Measurements from ENCODE around the gene TMEM127. TPM values are rescaled to one million over a fixed set of nuclear protein-coding genes. Genes with fewer than 3 reads are reported as not detected.
"Not testable (repeated sequence)": the region's sequence is repeated elsewhere in the genome, so short reads cannot be mapped to it uniquely, and the experiment has no call there.

Gene TMEM127, protein sequence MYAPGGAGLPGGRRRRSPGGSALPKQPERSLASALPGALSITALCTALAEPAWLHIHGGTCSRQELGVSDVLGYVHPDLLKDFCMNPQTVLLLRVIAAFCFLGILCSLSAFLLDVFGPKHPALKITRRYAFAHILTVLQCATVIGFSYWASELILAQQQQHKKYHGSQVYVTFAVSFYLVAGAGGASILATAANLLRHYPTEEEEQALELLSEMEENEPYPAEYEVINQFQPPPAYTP
- polyA plus RNA-seq (2012; ENCODE audit: insufficient read depth, insufficient read length) = 12.6 TPM

DNA sequence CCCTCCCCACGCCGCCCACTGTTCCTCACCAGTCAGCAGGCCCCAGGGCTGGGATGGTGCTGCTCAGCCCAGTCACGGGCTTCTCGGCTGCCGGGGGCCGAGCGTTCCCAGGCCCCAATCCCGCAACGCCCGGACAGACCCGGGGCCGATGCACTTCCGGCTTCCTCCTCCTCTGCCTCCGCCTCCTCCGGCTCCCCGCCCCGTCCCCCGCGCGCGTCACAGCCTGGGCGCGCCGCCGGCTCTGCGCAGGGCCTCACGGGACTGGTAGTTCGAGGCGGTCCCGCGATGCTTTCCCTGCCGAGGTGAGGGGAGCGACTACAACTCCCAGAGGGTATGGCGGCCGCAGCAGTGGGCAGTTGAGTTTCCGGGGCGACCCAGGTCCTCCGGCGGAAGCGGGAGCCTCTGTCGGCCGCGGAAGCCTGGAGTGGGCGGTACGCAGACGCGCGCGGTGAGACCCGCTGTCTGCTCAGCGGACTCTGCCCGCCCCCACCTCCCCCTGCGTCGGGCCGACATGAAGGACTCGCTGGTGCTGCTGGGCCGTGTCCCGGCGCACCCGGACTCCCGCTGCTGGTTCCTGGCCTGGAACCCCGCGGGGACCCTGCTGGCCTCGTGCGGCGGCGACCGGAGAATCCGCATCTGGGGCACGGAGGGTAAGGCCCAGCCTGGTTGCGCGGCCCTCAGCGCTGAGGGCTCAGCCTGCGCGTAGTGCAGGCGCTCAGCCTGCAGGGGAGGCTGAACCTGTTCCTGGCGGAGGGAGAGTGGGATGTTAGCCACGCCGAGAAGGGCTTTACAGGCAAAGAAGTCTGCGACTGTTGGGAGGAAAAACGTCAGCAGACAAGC lies at the start of gene TMEM127, which contains the start of gene CIAO1:
TMEM127 (minus strand) TSS at position 158 of the 840 bp plus-strand sequence. CDS start 616 bp downstream, outside the sequence.
CIAO1 (plus strand) TSS at position 386 of the 840 bp plus-strand sequence; CDS start at position 512, 126 bp downstream.
- H3K4me3 ChIP-seq (ENCODE audit: low read length) = peak within 1 kb of the TSS; percentile 99
- DNase-seq (ENCODE audit: low read depth, low spot score) = peak; percentile 93

DNA sequence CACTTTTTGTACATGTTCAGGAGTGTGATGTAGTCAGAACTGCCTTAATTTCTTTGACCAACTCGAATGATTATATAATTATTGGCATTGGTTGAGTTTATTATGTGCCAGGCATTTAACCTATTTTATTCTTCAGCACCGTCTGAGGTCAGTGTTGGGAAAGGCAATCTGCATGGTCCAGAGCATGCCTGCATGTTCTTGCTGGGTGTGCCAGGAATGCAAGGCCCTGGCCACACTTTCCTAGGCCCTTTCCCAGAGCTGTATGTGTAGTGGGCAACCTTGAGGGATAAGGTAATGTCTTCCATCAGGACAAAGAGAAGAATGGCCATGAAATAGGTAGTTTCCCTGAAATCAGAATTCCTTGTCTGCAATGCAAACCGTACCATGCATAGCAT lies 49.2 kb upstream of the TMEM127 start:
- H3K4me3 ChIP-seq (ENCODE audit: low read length) = no peak overlapping the region
- DNase-seq (ENCODE audit: low read depth, low spot score) = no peak

DNA sequence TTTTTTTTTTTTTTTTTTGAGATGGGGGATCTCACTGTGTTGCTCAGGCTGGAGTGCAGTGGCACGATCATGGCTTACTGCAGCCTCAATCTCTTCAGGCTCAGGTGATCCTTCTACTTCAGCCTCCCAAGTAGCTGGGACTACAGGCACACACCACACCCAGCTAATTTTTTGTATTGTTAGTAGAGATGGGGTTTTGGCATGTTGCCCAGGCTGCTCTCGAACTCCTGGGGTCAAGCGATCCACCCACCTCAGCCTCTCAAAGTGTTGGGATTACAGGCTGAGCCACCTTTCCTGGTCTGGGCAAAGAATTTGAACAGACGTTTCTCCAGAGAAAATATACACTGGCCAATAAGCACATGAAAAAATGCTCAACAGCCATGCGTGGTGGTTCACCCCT lies 42.5 kb upstream of the TMEM127 start:
- no peak for DNase-seq (ENCODE audit: low read depth, low spot score)
- no peak overlapping the region for H3K4me3 ChIP-seq (ENCODE audit: low read length)

DNA sequence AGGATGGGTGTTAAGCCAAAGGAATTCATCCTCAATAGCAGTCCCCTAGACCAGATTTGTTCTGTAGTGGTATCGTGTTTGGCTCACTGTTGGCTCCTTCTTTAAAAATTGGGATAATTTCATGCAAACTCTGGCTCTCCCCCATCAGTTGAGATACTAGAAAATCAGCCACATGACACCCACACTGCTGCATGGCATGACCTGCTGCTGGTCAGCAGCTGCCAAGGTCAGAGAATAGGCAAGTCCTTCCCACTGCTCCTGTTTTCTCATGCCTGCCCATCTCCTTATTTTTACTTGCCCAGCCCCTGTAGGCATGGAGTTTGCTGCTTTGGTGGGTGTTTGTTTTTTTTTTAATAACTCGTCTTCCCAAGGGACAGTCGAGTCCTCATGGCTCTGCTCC lies 40.6 kb upstream of the TMEM127 start:
- DNase-seq (ENCODE audit: low read depth, low spot score) = no peak
- peak overlapping the region; percentile 99 for H3K4me3 ChIP-seq (ENCODE audit: low read length)

DNA sequence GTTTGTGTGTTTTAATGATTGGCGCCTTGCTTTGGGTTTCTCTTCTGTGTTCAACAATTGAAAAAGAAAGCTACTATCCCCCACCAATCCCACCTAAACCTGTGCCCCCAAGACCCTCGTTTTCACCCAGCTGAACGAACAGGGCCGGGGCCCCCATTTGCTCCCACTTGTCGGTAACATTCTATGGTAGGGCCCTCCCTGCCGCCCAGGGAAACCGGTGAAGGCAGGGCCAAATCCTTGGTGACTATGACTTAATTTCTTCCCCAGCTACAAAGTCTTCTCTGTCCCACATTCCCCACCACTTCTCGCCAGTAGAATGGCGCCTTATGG lies 40.1 kb upstream of the TMEM127 start:
- peak overlapping the region; percentile 99 for H3K4me3 ChIP-seq (ENCODE audit: low read length)
- DNase-seq (ENCODE audit: low read depth, low spot score) = no peak

DNA sequence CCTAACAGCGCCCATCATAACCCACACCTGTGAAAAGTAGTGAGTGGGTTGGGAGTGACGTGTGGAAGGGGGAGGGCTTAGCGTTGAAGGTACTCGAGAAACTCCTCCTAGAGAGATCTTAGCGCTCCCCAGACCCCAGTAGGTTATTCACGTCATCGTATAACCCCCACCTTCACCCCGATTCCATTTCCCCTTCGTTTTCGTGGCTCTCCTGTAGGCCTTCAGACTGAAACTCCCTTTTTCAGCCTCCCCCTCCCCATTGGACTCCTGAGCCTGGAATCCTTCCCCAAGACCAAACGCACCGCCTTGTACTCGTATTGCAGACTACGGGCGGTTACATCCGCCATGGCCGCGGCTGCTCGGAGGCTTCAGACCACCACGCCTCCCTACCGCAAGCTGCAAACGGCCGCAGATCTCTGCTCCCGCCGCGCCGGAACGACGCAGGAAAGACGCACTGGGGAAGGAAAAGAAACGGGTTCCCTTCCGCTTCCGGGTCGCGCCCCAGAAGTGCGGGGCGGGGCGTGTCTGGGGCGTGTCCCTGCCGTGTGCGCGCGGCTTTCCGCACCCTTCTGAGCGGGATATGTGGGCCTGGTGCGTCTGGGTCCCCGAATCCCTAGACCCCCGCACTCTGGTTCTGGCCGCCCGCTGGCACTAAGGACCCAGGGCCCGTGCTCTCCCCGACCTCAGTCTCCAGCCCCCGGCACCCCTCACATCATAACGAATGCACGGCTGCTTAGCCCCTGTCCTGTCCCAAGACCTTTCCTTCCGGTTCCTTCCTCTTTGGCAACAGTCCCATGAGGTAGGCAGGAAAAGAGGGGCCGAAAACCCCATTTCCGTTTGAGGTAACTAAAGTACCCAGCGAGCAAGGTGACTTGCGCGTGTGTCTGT lies 39.5 kb upstream of the TMEM127 start, which contains the start of gene SNRNP200:
SNRNP200 (minus strand) TSS at position 456 of the 888 bp plus-strand sequence; CDS start at position 347, 109 bp downstream.
- peak; percentile 89 for DNase-seq (ENCODE audit: low read depth, low spot score)
- H3K4me3 ChIP-seq (ENCODE audit: low read length) = peak within 1 kb of the TSS; percentile 99

DNA sequence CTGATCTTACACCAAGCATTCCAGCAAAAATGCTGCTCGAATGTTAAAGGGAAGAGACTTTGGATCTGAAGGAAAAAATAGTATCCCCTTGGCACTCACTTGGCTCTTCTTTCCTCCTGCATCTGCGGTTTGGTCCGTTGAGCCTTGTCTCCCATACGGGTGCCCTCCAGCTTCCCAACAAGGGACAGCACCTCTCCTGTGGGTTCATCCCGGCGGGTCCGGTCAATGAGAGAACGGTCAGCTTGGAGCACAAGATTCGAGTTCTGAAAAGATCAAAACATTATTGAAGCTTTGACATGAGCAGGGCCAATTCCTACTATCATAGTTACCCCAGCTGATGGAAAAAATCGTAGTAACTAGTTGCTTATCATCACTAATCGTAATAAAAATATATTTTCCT lies 38.8 kb upstream of the TMEM127 start:
- peak overlapping the region; percentile 99 for H3K4me3 ChIP-seq (ENCODE audit: low read length)
- DNase-seq (ENCODE audit: low read depth, low spot score) = no peak

DNA sequence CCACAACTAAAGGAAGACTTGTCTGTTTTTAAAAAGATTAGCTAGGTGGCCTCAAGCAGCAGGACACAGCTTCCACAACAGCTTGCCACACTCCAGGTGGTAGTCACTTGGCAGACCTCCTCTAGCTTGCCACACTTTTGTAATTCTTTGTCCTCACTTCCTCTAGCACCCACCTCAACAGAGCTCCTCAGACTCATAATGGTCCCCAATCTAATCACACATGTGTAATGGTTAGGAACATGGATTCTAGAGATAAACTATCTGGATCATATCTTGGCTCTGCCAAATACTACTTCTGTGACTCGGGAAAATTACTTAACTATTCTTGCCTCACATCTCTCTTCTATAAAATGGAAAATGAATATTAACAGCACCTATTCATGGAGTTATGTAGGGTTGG lies 36.1 kb upstream of the TMEM127 start:
- DNase-seq (ENCODE audit: low read depth, low spot score) = no peak
- H3K4me3 ChIP-seq (ENCODE audit: low read length) = no peak overlapping the region

DNA sequence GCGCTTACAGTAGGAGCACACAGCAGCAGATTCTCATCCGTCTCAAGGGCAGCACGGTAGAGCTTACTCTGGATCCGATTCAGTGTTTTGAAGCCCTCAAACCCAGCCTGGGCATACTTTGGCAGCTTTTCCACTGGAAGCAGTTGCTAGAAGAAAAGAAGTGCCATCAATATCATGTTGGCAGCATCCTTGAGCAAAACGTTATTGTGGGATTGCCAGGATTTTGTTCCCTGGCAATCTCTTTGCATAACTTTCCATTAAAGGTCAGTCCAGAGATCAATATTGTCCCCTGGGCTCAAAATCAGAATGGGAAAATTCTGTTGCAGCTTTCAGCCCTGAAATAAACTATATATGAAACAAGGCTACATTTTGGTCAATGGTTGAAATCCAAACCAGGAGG lies 31.1 kb upstream of the TMEM127 start:
- H3K4me3 ChIP-seq (ENCODE audit: low read length) = no peak overlapping the region
- DNase-seq (ENCODE audit: low read depth, low spot score) = no peak

DNA sequence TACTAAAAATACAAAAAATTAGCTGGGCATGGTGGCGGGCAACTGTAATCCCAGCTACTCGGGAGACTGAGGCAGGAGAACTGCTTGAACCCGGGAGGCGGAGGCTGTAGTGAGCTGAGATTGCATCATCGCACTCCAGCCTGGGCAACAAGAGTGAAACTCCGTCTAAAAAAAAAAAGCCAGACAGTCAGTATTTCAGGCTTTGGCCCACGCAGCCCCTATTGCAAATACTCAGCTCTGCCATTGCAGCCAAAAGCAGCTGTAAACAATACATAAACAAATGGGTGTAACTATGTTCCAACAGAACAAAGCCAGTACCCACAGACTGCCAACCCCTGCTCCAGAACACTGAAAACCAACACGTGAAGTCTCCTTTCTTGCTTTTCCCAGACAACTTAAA lies 28.5 kb upstream of the TMEM127 start:
- DNase-seq (ENCODE audit: low read depth, low spot score) = not testable (repeated sequence)

DNA sequence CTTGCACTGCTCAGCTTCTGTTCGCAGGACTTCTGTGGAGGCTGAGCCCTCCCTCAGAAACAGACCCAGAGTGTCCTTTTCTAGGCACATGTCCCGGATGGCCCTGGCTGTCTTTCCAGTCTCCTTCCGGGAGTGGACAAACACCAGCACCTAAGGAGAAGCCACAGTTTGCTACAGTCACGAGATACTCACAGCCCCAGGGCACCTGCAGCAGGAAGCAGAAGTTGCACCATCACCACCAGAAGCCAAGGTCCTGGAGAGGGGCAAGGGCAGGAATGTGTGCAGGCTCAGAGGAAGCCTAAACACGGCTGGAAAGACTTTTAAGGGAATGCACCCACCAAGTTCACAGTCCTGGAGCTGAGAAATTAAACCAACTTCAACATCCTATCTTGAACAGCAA lies 26.0 kb upstream of the TMEM127 start:
- DNase-seq (ENCODE audit: low read depth, low spot score) = no peak

More for the DNA sequence above, 28.5 kb upstream of the TMEM127 start:
- not testable (repeated sequence) for H3K4me3 ChIP-seq (ENCODE audit: low read length)

DNA sequence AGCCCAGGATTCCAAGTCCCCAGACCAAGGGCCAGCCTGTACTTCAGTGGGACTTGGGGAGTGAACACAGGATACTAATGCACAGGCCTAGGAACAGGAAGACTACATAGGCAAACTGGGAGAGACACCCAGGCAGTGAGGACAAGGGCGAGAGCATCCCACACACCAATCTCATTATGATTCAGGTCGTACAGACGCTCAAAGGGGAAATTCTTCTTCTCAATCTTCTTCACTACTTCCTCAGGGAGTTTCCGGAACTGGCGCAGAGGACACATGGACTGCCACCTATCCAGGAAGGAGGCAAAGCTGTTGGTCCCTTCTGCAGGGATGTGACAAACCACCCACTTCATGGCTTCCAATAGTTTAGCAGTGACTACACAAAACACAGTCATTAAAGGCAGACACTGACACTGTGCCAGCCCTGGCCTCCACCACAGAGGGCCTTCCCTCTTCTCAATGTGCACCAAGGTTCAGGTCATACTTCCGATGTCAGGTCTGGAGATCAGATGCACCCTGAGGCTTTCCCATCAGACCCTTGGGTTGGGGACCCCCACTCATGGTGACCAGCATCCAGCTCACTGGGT lies 21.6 kb upstream of the TMEM127 start:
- no peak for DNase-seq (ENCODE audit: low read depth, low spot score)

More for the DNA sequence above, 26.0 kb upstream of the TMEM127 start:
- H3K4me3 ChIP-seq (ENCODE audit: low read length) = no peak overlapping the region

DNA sequence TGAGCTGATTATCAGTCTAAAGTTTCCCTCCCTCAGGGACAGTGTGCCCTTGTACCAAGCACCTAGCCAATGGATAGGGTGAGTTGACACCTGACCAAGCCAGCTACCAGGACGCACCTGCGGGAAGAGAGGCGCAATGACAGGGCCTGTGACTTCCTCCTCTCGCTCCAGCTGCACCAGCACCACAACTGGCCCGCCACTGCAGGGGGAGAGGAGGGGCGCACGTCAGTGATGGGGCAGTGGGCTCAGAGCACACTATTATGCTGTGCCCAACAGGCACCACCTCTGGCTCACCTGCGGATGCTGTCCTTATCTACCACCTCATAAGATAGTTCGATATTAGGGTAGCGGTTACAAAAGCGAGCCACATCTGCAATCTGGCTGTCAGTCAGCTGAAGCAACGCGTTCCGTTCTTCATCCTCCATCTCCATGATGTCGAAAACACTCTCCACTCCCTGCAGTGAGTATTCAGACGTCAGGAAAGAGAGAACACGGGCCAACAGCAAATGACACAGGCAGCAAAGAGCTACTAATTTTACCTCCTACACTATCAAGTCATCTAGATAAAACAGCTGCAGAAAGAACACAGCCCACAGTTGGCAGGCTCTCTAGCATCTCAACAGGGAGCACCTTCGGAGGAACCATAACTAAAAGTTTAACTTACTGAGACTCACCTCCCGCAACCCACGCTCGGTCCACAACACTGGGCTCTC lies 11.1 kb upstream of the TMEM127 start:
- H3K4me3 ChIP-seq (ENCODE audit: low read length) = no peak overlapping the region
- DNase-seq (ENCODE audit: low read depth, low spot score) = no peak

More for the DNA sequence above, 21.6 kb upstream of the TMEM127 start:
- no peak overlapping the region for H3K4me3 ChIP-seq (ENCODE audit: low read length)

DNA sequence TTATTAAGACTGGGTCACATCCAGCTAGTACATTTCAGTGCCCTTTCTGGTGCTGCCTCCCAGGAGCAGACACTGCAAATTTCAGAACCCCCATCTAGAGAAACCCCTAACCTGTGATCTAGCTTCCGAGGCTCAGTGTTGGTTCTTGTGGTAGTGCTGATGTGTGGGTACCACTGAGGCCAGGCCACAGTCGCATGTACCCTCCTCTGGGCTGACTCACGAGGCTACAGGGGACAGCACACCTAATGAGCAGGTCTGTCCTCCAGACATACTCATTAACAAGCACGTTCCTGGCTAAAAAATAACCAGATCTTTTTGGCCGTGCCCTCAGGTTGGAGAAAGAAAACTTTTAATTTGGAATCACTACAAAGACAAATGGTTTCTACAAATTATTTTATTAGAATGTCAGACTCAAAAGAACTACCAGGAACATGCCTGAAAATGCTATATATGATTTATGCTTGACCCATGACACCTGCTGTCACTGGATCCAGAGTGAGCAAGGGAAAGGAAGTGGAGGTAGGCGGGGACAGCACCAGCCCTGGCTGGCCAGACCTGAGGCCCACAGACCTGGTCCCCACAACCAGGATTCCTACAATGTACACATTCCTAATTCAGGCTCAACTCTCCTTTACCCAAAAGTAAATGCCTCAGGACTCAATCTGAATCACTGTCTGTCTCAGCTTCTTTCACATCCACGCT lies 8.7 kb upstream of the TMEM127 start:
- no peak for DNase-seq (ENCODE audit: low read depth, low spot score)

DNA sequence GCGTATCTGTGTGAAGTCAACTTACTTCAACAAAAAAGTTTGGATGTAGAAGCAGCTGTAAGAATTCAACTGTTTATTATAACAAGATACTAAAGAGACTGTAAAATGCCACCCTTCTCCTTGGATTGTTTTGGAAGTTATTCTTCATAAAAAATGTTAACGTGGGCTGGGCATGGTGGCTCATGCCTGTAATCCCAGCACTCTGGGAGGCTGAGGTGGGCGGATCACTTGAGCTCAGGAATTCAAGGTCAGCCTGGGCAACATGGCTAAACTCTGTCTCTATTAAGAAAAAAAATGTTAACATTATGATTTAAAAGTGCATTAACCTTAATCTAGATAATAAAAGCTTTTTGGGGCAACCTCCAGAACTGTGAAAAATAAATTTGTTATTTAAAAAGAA lies 8.0 kb upstream of the TMEM127 start:
- DNase-seq (ENCODE audit: low read depth, low spot score) = no peak
- no peak overlapping the region for H3K4me3 ChIP-seq (ENCODE audit: low read length)

More for the DNA sequence above, 8.7 kb upstream of the TMEM127 start:
- H3K4me3 ChIP-seq (ENCODE audit: low read length) = no peak overlapping the region

DNA sequence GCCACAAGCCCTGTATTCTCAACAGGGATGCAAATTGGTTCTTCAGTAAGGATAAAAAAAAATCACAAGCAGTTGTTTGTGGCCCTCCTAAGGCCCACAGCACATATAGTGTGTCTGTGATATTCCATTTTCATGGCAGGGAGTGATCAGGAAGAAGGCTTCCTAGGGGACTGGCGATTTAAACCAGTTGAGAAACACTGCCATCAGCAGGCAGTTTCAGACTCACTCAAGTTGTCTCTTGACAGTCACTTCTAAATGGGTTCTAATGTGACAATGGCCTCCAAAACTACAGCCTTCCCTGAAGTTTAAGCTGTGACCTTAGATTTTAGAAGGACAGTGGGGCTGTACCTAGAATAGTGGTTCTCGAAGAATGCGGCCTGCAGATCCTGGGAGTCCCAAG lies 6.2 kb upstream of the TMEM127 start:
- DNase-seq (ENCODE audit: low read depth, low spot score) = no peak
- no peak overlapping the region for H3K4me3 ChIP-seq (ENCODE audit: low read length)

DNA sequence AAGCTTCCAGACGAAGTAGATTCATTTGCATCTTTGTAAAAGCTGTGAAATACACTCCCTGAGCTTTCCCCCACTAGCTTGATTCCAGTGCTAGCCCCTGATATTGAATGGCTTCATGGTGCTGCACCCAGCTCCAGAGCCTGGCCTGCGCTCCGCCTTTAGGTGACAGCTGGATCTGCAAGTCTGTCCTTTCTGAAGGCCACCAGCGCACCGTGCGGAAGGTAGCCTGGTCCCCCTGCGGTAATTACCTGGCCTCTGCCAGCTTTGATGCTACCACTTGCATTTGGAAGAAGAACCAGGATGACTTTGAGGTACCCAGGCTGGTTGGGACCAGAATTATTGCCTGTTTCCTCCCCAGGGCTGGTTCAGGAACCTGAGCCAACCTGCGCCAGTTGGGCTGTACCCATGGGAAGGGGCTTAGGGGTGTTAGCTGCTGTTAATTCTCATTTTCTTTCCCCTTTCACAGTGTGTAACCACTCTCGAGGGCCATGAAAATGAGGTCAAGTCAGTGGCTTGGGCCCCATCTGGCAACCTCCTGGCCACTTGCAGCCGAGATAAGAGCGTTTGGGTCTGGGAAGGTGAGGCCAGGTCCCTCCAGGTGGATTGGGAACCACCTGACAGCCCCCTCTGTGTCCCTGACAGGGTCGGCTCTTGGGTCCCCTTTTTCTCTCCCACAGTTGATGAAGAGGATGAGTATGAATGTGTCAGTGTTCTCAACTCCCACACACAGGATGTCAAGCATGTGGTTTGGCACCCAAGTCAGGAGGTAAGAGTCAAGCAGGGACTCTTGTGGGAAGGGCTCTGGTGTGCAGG lies 1.6 kb upstream of the TMEM127 start:
- peak overlapping the region; percentile 99 for H3K4me3 ChIP-seq (ENCODE audit: low read length)
- peak; percentile 59 for DNase-seq (ENCODE audit: low read depth, low spot score)
